SIG-M5 treated with dmso at 0.1 percent for 504 hours (cell line): ENCODE measurements around the gene MPZL2.
A peak's percentile ranks its signal among the peaks of the same experiment; 100 is the strongest.
"Not testable (repeated sequence)": the region's sequence is repeated elsewhere in the genome, so short reads cannot be mapped to it uniquely, and the experiment has no call there.

Experiments used
- DNase-seq: peaks from one replicate; lab custom pipeline; 2025; ENCODE audit not compliant: unreplicated experiment; lab: John Stamatoyannopoulos, UW

MPZL2 gene

GRCh38 chr11:118263695-118264568, at the start of gene MPZL2:
Gene MPZL2, minus strand, starts transcription at chr11:118264297. Its CDS starts 144 bp downstream, at chr11:118264153.
- DNase-seq, result peak; percentile 44

- no peak for DNase-seq
These were observed 49.1 kb upstream of the MPZL2 start for GRCh38 chr11:118313242-118313641.

- no peak for DNase-seq
These were observed 48.2 kb upstream of the MPZL2 start for GRCh38 chr11:118312328-118312727.

DNA sequence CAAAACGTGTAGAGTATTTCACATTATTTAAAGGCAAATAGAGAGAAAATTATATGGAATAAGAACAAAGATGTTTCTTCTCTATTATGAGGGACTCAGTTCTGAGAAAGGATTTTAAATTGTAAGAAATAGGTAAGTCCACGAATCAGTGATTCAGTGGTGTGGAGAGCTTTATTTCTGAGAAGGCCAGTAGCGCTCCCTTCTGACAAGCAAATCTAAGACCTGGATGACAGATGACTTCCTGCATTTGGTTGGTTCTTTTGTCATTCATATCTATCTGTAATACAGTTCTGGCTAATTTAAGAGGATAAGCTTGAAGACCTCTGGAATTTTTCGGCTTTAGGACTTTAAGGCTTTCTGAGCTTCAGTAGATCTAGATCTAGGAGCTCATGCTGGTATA, 47.4 kb upstream of the MPZL2 start:
- DNase-seq, result no peak

GRCh38 chr11:118310781-118311485, 46.8 kb upstream of the MPZL2 start:
- no peak for DNase-seq

- DNase-seq, result no peak
These were observed 46.2 kb upstream of the MPZL2 start for GRCh38 chr11:118310271-118310670.

- not testable (repeated sequence) for DNase-seq
These were observed 45.0 kb upstream of the MPZL2 start for GRCh38 chr11:118308995-118309528.

GRCh38 chr11:118306556-118306955, 42.5 kb upstream of the MPZL2 start:
- no peak for DNase-seq

DNA sequence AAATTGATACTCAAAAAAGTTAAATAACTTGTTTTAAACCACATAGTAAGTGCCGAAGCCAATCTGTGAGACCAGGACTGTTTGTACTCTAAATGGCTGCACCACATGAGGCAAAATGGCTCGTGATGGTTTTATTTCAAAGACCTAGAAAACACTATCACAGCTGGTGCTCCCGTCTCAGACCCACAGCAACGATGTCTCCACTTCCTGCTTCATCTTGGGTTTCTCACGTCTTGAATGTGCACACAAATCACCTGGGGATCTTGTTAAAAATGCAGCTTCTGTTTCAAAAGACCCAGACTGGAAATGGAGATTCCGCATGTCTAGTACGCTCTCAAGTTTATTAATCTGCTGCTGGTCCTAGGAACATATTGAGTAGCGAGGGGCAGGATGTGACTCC, 41.6 kb upstream of the MPZL2 start:
- no peak for DNase-seq

- no peak for DNase-seq
These were observed 40.6 kb upstream of the MPZL2 start, which contains the start of gene CD3E for GRCh38 chr11:118304568-118305248. Gene CD3E, plus strand, starts transcription at chr11:118304730. Its CDS starts 223 bp downstream, at chr11:118304953.

GRCh38 chr11:118304227-118304567, 40.1 kb upstream of the MPZL2 start:
- no peak for DNase-seq

DNA sequence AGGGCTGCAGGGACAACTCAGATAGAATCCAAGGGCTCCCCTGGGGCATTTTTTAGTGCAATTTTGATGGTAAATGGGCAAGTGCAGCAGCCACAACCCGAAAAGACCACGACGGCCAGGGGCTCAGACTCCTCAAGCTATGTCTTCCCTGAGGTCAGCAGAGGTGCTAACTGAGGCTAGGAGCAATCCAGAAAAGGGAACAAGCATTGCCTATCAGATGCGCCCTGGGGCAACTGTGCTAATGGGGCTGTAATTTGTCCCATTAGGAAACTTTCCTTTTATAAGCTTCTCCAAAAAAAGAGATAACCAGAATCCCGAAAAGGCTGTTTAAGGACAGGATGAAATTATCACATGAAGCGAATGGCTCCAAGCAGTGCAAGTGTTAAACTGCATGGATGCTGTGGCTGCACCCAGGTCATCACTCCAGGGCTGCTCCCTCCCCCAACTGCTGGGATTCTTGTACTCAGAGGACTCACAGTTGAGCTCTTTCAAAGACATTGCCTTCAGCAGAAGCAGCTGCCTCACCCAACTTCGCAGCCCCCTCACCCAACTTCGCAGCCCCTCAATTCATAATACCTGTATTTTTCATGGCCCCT, 37.6 kb upstream of the MPZL2 start:
- no peak for DNase-seq

GRCh38 chr11:118295815-118296454, 31.8 kb upstream of the MPZL2 start:
- peak; percentile 53 for DNase-seq

- DNase-seq, result no peak
These were observed 31.1 kb upstream of the MPZL2 start for GRCh38 chr11:118295199-118295598.

GRCh38 chr11:118294053-118294452, 30.0 kb upstream of the MPZL2 start:
- no peak for DNase-seq

- DNase-seq, result no peak
These were observed 27.5 kb upstream of the MPZL2 start for GRCh38 chr11:118291477-118292135.

DNA sequence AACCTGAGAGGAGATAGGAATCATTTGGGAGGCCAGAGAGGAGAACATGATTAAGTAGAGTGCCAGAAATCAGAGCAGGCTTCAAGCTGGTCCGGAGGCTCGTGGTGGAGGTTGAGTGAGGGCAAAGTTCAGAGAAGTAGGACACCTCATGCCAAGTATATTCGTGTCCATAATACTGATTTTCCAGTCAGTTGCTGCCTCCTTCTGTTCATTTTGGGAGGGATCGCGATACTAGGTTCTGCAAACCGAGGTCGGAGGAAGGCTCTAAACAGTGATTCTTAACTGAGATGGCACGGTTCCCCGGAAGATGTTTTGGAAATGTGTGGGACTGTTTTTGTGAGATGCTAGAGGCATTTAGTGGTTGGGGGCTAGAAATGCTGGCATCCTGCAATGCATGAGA, 26.8 kb upstream of the MPZL2 start:
- peak; percentile 47 for DNase-seq

- DNase-seq, result no peak
These were observed 25.3 kb upstream of the MPZL2 start for GRCh38 chr11:118289401-118289800.

DNA sequence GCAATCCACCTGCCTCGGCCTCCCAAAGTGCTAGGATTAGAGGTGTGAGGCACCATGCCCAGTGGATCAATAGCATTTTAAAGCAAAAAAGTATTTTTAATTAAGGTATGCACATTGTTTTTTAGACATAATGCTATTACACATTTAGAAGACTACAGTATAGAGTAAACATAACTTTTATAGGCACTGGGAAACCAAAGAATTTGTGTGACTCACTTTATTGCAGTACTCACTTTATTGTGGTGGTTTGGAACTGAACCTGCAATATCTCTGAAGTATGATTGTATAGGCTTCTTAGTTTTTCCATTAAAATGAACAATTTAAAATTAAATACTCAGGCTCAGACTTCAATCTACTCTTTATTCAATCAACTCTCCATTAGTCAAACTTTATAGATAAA, 22.9 kb upstream of the MPZL2 start:
- no peak for DNase-seq

DNA sequence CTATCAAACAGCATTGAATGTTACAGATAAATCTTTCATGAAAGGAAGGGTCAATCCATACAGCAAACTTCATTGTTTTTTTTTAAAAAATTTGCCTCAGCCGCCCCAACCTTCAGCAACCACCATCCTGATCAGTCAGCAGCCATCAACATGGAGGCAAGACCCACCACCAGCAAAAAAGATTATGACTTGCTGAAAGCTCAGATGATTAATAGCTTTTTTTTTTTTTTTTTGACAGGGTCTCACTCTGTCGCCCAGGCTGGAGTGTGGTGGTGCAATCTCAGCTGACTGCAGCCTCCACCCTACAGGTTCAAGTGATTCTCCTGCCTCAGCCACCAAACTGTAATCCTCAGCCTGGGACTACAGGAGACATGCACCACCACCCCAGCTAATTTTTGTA, 22.4 kb upstream of the MPZL2 start:
- DNase-seq, result no peak
